Cardiac septum (tissue), 1 donor: ENCODE measurements around the gene ZMYND15. TPM values are rescaled to one million over a fixed set of nuclear protein-coding genes. Genes with fewer than 3 reads are reported as not detected.
A peak's percentile ranks its signal among the peaks of the same experiment; 100 is the strongest.
"Not testable (repeated sequence)": the region's sequence is repeated elsewhere in the genome, so short reads cannot be mapped to it uniquely, and the experiment has no call there.

ENCODE experiments used
- DNase-seq: peaks from one replicate; pipeline ENCODE4 v3.0.0-alpha.2; 2020; ENCODE audit warnings: low spot score
- intact Hi-C: fragments of 100-400 bp; cut with DNase I; formaldehyde crosslinking; loops from one replicate; pipeline ENCODE4 v1.14.0; 2022
- total RNA-seq: library from RNA; stranded (reverse); fragmentation: NEBNext Ultra II Directional; extraction: Animal tissue kit (Norgen Biotek cat#: 25700); gene quantifications from one replicate; pipeline ENCODE4 v1.2.1, GENCODE V29; 2021
- donor health status: DM: no; HTN: no; CAD: no.

ZMYND15 gene
- total RNA-seq, 1 donor from 2014 or later = 0.40 TPM

DNA sequence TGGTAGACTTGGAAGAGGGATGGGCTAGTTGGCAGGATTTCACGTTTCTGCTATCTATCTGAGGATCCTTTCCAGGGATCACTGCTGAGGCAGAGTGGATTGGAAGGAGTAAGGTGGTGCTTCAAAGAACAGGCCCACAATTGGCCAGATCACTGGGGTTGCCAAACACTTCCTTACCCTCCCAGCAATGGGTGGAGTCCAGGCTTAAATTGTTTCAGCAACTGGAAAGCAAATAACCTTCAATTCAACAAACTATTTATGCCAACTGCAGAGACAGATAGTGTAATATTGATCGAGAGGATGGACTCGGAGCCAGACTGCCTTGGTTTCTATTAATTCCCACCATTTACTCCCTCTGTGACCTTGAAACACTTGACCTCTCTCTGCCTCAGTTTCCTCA is 27.1 kb upstream of the ZMYND15 start:
- no peak for DNase-seq
- intact Hi-C loops = loop anchor here (5.0 kb wide), 2 partner anchors 75 to 190 kb away; partner anchors contain the start of genes CHRNE, GLTPD2 and VMO1

DNA sequence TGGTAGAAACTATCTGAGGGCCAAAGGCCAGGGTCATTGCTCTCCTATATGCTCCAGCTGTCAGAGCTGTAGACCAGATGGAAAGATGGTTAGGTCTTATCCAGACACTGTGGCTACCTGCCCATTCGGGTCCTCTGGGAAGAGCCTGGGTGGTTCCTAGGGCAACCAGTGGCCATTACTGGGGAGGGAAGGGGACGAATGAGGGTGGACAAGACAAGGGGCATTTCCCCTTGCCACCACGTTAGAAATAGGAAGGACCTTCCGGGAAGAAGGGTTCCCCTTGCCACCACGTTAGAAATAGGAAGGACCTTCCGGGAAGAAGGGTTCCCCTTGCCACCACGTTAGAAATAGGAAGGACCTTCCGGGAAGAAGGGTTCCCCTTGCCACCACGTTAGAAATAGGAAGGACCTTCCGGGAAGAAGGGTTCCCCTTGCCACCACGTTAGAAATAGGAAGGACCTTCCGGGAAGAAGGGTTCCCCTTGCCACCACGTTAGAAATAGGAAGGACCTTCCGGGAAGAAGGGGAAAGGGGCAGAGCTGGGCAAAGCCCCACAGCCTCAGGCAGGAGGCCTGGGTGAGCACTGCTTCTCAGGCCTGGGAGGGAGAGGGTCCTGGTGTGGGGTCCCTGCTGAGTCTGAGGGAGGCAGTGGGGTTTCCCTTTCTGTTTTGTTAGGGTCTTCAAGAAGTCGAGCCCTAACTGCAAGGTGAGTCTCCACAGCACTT is 25.1 kb upstream of the ZMYND15 start:
- intact Hi-C loops = loop anchor here (5.0 kb wide), 2 partner anchors 73 to 188 kb away; partner anchors contain the start of genes CHRNE, GLTPD2 and VMO1

DNA sequence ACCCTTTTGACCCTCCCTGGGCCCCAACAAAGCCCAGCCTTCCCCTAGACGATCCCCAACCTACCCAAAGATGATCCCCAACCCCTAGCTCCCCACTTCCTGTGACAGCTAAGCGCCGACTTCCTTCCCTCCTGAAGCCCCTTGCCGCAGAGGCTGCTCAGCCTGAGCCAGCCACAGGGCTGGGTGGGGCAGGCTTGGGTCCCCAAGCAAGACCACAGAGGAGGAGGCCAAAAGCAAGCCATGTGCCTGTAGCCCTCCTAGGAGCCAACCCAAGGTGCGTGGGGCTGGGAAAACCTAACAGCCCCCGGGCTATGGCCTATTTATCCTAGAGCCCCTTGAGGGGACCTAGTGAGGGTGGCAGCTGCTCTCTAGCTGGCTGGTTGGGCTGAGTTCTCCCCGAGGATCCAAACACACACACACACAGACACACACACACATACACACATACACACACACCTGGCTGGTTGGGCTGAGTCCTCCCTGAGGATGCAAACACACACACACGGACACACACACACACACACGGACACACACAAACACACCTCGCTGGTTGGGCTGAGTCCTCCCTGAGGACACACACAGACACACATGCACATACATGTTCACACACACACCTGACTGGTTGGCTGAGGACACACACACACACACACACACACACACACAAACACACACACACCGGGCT is 24.4 kb upstream of the ZMYND15 start:
- intact Hi-C loops = no loop called here
- DNase-seq = no peak

More for the DNA sequence above, 25.1 kb upstream of the ZMYND15 start:
- DNase-seq = not testable (repeated sequence)

DNA sequence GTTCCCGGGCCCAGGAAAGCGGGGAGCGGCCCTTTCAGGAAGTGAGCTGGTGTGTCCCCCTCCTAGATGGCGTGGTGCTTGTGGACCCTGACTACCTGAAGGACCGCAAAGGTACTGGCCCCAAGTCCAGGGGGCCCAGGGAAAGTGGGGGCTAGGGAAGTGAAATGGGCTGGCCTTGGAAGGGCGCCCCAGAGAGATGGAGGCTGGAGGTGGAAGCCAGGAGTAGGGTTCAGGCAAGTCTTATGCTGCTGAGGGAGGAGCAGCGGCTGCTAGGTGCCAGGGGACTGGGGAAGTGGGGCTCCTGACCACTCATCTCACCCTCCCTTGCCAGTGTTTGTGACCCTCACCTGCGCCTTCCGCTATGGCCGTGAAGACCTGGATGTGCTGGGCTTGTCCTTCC is 23.6 kb upstream of the ZMYND15 start:
- DNase-seq = no peak
- intact Hi-C loops = no loop called here

DNA sequence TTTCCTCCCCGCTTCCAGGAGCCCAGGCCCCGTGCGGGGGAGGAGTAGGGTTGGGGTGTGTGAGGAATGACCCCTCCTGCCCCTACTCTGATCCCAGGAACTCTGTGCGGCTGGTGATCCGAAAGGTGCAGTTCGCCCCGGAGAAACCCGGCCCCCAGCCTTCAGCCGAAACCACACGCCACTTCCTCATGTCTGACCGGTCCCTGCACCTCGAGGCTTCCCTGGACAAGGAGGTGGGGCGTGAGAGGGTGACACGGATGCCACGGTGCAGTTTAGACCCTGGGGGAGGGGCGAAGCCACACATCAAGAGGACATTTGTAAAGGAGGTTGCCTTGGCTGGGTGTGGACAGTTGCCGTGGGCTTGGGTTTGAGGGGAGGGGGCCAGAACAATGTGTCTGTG is 21.8 kb upstream of the ZMYND15 start:
- intact Hi-C loops = no loop called here
- DNase-seq = peak; percentile 88

DNA sequence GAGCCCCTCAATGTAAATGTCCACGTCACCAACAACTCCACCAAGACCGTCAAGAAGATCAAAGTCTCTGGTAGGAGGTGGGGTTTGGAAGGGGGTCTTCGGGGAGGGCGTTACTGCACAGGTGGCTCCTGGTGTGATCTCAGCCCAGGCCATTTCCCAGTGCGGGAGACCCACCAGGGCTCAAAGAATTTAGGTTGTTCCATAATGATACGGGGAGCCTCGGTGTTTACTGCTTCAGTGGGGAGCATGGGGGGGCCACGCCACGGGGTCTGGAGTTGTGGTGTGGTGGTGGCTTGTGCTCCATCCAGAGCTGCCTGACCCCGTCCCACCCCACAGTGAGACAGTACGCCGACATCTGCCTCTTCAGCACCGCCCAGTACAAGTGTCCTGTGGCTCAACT is 21.4 kb upstream of the ZMYND15 start:
- intact Hi-C loops = no loop called here
- DNase-seq = no peak

DNA sequence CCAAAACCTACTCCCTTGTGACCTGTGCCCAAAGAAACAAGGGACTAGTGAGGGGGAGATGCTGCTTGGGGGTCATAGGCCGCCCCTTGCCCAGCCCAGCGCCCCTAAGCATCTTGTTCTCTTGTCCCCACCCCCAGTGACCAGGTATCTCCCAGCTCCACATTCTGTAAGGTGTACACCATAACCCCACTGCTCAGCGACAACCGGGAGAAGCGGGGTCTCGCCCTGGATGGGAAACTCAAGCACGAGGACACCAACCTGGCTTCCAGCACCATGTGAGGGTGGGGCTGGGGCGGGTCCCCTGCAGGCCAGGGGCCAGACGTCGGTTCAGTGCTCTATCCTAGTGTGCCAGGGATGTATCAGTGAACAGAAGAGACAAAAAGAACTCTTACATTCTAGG is 20.5 kb upstream of the ZMYND15 start:
- DNase-seq = no peak
- intact Hi-C loops = no loop called here

DNA sequence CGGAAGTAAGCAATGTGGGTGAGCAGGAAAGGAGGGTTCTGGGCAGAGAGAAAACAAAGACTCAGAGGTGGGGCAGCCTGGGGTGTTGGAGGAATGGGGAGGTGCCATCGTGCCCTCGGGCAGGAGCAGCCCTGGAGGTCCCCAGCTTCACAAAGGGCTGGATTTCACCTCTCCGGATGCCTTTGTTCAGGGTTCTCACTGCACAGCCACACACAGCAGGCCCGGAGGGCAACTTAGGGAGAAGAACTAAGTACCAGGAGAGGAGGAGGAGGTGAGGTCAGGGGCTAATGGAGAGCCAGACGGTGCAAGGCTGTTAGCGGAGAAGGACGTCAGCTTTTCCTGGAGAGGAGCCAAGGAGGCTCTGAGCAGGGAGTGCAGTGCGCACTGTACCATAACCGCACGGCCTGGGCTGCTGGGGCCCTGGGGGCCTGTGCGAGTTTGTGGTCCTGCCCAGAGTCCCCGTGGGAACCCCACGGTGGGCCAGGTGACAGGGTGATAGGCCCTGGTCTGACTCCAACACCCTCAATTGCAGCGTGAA is 19.9 kb upstream of the ZMYND15 start:
- no peak for DNase-seq

DNA sequence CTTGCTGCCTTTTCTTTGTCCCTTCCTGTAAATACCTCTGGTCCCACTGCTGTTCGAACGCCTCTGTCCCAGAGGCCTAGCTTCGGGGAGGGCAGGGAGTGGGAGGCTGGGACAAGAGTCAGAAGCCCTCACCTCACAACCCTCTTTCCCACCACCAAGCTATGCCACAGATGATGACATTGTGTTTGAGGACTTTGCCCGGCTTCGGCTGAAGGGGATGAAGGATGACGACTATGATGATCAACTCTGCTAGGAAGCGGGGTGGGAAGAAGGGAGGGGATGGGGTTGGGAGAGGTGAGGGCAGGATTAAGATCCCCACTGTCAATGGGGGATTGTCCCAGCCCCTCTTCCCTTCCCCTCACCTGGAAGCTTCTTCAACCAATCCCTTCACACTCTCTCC is 18.8 kb upstream of the ZMYND15 start:
- DNase-seq = no peak
- intact Hi-C loops = no loop called here

More for the DNA sequence above, 19.9 kb upstream of the ZMYND15 start:
- intact Hi-C loops = no loop called here

DNA sequence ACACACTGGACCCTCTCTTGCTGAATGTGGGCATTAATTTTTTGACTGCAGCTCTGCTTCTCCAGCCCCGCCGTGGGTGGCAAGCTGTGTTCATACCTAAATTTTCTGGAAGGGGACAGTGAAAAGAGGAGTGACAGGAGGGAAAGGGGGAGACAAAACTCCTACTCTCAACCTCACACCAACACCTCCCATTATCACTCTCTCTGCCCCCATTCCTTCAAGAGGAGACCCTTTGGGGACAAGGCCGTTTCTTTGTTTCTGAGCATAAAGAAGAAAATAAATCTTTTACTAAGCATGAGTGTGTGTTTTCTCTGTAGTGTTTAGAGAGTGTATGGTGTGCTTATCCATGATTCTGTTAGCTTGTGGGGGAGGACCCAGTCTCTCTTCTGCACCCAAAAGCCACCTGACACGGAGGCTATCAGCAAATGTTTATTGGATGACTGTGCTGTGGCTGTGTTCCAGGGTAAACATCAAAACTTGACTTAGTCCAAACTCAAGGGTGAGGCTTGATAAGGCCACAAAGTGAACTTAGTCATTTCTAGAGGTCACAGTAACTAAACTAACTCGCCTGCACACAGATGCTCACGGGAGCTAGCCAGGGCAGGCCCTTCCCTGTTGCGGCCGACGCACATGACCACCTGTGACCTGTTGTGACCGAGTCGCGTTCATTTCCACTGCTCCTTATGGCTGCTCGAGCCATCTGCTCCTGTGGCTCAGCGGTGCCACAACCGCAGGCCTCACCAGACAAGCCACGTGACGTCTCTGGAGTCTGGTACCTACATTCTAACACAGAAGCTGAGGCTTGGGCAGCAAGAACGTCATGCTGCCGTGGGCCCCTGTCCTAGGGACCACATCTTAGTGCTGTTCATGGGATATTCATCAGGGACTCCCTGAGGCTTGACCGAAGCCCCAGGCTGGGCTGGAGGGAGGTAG is 18.2 kb upstream of the ZMYND15 start:
- no peak for DNase-seq
- intact Hi-C loops = no loop called here

DNA sequence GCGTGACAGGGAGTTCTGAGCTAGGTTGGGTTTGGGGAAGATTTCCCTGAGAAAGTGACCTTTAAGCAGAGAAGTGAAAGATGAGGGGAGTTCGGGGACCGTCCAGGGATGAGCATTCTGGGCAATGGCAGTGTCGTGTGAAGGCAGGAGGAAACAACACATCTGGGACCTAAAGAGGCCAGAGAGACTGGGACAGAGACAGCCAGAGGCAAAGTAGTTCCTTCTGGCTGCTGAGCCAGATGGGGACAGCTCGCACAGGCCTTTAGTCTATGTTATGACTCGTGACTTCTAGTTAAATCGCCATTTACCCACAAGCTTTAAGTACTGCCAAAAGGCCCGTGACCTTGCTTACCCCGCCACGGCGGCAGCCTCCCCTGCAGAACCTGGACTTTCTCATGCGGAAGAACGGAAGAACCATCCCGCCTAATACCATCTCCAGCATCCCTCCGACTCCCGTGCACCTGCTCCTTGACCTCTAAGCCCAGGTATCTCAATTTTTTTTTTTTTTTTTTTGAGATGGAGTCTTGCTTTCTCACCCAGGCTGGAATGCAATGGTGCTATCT is 16.9 kb upstream of the ZMYND15 start:
- DNase-seq = no peak
- intact Hi-C loops = no loop called here

DNA sequence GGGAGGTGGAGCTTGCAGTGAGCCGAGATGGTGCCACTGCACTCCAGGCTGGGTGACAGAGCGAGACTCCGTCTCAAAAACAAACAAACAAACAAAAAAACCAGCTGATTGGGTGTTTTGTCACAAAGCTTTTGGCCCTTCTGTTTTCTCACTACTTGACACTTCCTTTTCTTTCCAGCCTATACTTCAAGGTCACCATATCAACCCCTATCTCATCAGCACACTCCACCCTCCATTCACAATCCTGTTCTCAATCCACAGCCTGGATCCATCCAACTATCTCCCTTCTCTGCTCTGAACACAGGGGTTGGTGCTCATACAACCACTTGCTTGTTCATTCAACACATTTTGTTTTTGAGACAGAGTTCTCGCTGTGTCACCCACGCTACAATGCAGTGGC is 15.0 kb upstream of the ZMYND15 start:
- DNase-seq = no peak
- intact Hi-C loops = no loop called here

DNA sequence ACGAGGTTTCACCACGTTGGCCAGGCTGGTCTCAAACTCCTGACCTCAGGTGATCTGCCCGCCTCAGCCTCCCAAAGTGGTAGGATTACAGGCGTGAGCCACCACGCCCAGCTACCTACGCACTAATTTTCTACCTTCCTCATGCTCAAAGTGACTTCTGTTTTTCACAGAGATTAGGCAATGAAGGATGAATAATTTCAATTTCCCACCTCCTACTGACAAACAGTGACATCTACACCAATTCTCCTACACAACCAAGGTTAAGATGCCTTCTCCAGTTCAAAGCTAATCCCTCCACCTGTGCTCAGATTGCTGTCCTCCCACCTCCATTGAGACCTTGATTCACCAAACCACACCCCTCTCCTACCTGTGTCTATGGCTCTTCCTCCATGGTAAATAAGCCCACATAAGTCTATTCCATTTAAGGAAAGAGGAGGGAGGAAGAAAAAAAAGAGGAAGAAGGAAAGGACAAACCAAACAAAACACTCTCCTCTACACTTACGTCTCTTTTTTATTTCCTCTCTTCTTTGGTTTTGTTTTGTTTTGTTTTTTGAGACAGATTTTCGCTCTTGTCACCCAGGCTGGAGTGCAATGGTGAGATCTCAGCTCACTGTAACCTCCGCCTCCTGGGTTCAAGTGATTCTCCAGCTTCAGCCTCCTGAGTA is 13.9 kb upstream of the ZMYND15 start:
- DNase-seq = no peak
- intact Hi-C loops = no loop called here

DNA sequence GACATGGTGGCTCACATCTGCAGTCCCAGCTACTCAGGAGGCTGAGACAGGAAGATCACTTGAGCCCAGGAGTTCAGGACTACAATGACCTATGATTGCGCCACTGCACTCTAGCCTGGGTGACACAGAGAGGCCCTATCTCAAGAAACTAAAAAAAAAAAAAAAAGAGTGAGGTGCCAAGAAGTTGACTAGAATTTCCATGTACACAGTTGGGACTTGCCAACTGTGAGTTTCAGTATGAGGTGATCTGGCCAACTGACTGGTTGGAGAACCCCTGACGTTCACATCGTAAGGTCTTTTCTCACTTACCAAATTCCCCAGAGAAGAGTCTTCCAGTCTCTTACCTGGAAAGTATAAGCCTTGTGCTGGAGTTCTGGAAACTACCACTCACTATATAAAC is 11.5 kb upstream of the ZMYND15 start:
- DNase-seq = no peak
- intact Hi-C loops = no loop called here

DNA sequence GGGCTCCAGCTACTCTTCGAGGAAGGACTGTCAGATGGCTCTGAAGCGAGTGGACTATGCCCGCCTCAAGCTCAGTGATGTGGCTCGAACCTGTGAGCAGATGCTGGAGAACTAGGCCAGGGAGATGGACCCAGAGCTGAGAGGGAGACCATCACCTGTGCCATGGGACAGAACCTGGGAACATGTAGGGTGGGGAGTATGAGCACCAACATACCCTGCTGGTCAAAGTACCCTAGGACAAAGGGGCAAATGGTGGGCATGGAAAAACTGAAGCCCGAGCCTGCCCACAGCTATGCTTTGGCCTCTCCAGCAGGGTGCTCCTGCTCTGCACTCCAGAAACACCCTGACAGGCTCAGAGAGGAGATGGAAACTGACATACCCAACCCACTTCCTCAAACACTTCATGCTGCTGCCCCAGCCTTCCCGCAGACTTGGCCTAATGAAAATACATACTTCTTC is 6.5 kb upstream of the ZMYND15 start:
- intact Hi-C loops = loop anchor here (5.0 kb wide), 2 partner anchors 54 to 154 kb away; partner anchors contain the start of genes GLTPD2 and VMO1
- no peak for DNase-seq

DNA sequence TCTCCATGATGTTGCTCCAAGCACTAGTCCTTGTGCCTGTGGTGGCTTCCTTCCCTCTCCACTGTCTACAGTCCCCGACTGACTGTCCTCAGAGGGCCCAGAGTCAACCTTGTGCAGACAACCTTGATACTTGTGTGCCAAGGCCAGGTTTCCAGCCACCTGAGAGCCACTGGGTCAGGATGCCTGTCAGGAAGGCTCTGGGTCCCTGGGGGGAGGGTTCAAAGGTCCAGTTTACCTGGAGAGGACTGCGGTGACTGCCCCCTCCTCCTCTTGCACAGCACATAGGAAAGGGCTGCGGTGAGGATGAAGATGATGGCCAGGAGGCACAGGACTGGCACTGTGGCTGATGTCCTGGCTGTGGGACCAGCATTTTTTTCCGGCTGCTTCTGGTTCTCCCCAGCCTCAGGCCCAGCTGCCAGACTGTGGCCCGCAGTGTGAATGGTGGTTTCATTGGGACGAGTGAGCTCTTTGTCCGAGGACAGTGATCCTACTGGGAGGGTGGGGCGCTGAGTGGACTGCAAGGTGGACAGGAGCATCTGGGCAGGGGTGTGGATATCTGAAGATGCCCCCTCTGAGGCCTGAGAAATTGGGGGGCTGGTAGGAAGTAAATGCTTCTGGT is 4.7 kb upstream of the ZMYND15 start:
- no peak for DNase-seq
- intact Hi-C loops = loop anchor here (5.0 kb wide), 2 partner anchors 52 to 152 kb away; partner anchors contain the start of genes GLTPD2 and VMO1

DNA sequence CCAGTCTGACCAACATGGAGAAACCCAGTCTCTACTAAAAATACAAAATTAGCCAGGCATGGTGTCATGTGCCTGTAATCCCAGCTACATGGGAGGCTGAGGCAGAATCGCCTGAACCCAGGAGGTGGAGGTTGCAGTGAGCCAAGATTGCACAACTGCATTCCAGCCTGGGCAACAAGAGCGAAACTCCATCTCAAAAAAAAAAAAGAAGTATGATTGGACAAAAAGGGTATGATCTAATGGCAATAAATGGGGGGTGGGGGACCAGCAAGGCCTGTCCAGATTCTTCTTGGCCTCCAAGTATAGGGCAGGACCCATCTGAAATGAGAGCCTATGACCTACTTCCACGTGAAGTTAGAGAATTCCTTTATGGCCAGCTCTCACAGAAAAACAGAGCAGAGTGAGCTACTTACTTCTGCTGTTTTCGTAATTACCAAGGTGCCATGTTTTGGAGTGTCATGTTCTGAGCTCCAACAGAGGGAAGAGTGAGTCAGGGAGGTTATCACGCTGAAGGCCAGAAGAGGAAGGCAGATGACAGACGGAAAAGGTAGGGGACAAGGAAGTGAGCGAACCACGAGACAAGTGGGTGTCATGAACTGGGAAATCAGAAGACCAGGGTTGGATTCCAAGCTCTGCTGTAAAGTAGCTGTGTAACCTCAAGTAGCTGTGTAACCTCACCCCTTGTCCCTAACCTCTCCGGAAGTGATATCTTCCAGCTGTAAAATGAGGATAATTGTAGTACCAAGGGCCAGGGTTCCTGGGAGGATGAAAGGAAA is 3.6 kb upstream of the ZMYND15 start:
- no peak for DNase-seq
- intact Hi-C loops = no loop called here
